Gastroesophageal sphincter (tissue), 3 donors: ENCODE results near the gene ARMH3.

ENCODE experiments used
- CTCF ChIP-seq, 4 experiments: fragments of 200-600 bp in 2 of 4; fragments of 450-650 bp in 2 of 4; sonication (generic) in 1 of 4; IDR thresholded peaks; one replicate each; pipeline ENCODE4 v1.5.1; 2017 to 2019; ENCODE audit warnings: antibody characterized with exemption in 4 of 4, mild to moderate bottlenecking in 2 of 4, moderate library complexity in 2 of 4
- EP300 ChIP-seq: sonication (generic); formaldehyde crosslinking; IDR thresholded peaks from one replicate; pipeline ENCODE4 v1.6.1; 2017; ENCODE audit warnings: antibody characterized with exemption, mild to moderate bottlenecking
- POLR2A ChIP-seq, 2 donors: fragments of 450-650 bp; IDR thresholded peaks; one replicate each; pipeline ENCODE4 v1.6.1; 2017; ENCODE audit warnings: antibody characterized with exemption in 2 of 2, mild to moderate bottlenecking in 2 of 2, moderate library complexity in 1 of 2
- POLR2AphosphoS5 ChIP-seq: sonication (generic); formaldehyde crosslinking; IDR thresholded peaks from one replicate; pipeline ENCODE4 v1.6.1; 2017; ENCODE audit warnings: antibody characterized with exemption

GRCh38 chr10:101972761-101973160 is 83.2 kb downstream of the ARMH3 start:
- TF ChIP-seq CTCF (IDR thresholded peaks at IDR 0.05): no peak
- no peak for TF ChIP-seq POLR2A (IDR thresholded peaks at IDR 0.05)
- no peak for TF ChIP-seq POLR2AphosphoS5
- no peak for TF ChIP-seq EP300
